HFF-Myc (cell line): Measurements from ENCODE around the gene HS2ST1.

Experiments used
- DNase-seq: peaks from one replicate; pipeline ENCODE4 v3.0.0-alpha.2; 2011; ENCODE audit warnings: low read depth; ENCODE audit errors: extremely low read depth
- H3K4me3 ChIP-seq: replicated peaks from 2 replicates; pipeline ENCODE4 v1.5.1; 2011; ENCODE audit warnings: low read depth, mild to moderate bottlenecking, control low read depth, low read length
- TF ChIP-seq, protein P1 (sequence below): IDR thresholded peaks from 2 replicates; pipeline ENCODE4 v1.5.1; 2012; ENCODE audit warnings: mild to moderate bottlenecking, low read depth, low read length, control low read depth; ENCODE audit errors: missing control alignments

The HS2ST1 gene

DNA sequence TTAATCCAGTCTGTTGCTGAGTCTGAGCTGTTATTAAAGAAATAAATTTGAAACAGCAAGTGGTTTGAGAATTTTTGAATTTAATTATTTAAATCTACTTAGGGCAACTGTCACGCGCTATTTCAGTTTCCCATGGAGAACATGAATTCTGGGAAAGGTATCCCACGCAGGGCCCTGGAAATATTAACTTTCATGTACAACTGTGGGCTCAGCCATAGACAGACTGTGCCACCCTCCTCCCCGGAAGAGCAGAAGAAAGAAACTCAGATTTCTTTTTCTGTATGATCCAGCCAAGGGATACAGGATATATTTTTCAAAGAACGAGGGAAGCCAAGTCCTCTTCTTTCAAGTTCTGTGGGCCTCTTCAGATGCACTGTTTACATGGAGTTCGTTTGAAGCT, 241.7 kb downstream of the HS2ST1 start:
- TF ChIP-seq, protein P1, sequence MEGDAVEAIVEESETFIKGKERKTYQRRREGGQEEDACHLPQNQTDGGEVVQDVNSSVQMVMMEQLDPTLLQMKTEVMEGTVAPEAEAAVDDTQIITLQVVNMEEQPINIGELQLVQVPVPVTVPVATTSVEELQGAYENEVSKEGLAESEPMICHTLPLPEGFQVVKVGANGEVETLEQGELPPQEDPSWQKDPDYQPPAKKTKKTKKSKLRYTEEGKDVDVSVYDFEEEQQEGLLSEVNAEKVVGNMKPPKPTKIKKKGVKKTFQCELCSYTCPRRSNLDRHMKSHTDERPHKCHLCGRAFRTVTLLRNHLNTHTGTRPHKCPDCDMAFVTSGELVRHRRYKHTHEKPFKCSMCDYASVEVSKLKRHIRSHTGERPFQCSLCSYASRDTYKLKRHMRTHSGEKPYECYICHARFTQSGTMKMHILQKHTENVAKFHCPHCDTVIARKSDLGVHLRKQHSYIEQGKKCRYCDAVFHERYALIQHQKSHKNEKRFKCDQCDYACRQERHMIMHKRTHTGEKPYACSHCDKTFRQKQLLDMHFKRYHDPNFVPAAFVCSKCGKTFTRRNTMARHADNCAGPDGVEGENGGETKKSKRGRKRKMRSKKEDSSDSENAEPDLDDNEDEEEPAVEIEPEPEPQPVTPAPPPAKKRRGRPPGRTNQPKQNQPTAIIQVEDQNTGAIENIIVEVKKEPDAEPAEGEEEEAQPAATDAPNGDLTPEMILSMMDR = no peak
- no peak overlapping the region for H3K4me3 ChIP-seq
- DNase-seq = no peak

DNA sequence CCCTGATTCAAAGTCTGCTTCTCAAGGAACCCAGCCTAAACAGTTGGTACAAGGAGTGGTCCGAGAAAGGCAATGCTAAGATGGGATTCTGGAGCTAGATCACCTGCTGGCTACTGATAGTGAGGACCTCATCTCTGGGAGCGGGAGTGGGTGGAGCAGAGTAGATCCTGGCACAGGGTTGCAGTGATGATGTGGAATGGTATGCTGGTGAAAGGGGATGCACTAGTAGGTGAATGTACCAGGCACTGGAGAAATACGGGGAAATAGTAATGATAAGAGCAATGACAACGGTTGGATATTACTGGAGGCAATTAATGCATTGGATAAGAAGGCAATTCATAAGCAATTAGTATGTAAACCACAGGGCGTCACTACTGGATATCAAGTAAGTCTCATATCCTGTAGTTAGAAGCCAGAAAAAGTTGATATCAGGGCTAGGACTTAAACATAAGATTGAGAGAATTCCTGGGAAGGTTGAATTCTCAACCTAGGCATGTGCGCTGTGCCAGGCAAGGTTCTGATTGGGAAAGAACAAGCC, 245.0 kb downstream of the HS2ST1 start:
- no peak overlapping the region for H3K4me3 ChIP-seq
- TF ChIP-seq, protein P1 = no peak
- DNase-seq = no peak
